HG03103 (cell line): ENCODE results near the gene PPP2R3A.

ENCODE experiments used
- ATAC-seq: cut with Tn5 transposase; IDR thresholded peaks from one replicate; pipeline ENCODE4 v1.9.1; 2021; ENCODE audit warnings: low read depth; ENCODE audit not compliant: unreplicated experiment

The PPP2R3A gene

GRCh38 chr3:136022529-136023263 is 57.2 kb downstream of the PPP2R3A start:
- no peak for ATAC-seq

GRCh38 chr3:136023264-136023978 is 57.9 kb downstream of the PPP2R3A start:
- ATAC-seq: no peak

GRCh38 chr3:136036306-136036705 is 70.8 kb downstream of the PPP2R3A start:
- ATAC-seq: no peak

GRCh38 chr3:136038668-136039067 is 73.1 kb downstream of the PPP2R3A start:
- ATAC-seq: no peak

GRCh38 chr3:136042608-136043221 is 77.2 kb downstream of the PPP2R3A start:
- no peak for ATAC-seq

- ATAC-seq: no peak
Measured at GRCh38 chr3:136044980-136045745, 79.6 kb downstream of the PPP2R3A start.

GRCh38 chr3:136048068-136048467 is 82.5 kb downstream of the PPP2R3A start:
- no peak for ATAC-seq

GRCh38 chr3:136050250-136050649 is 84.7 kb downstream of the PPP2R3A start:
- no peak for ATAC-seq

- ATAC-seq: no peak
Measured at GRCh38 chr3:136055491-136055890, 90.0 kb downstream of the PPP2R3A start.

GRCh38 chr3:136067211-136067610 is 101.7 kb downstream of the PPP2R3A start:
- ATAC-seq: no peak

- no peak for ATAC-seq
Measured at GRCh38 chr3:136068708-136069107, 103.2 kb downstream of the PPP2R3A start.

GRCh38 chr3:136069933-136070332 is 104.4 kb downstream of the PPP2R3A start:
- ATAC-seq: no peak

GRCh38 chr3:136070334-136070733 is 104.8 kb downstream of the PPP2R3A start:
- ATAC-seq: no peak

- ATAC-seq: no peak
Measured at GRCh38 chr3:136070953-136071949, 105.7 kb downstream of the PPP2R3A start.

- ATAC-seq: no peak
Measured at GRCh38 chr3:136074546-136075170, 109.1 kb downstream of the PPP2R3A start.

- ATAC-seq: no peak
Measured at GRCh38 chr3:136075218-136075808, 109.8 kb downstream of the PPP2R3A start.

- no peak for ATAC-seq
Measured at GRCh38 chr3:136075811-136076210, 110.3 kb downstream of the PPP2R3A start.

GRCh38 chr3:136078421-136079364 is 113.2 kb downstream of the PPP2R3A start:
- no peak for ATAC-seq
